ENCODE data around the gene ATRIP.

DNA sequence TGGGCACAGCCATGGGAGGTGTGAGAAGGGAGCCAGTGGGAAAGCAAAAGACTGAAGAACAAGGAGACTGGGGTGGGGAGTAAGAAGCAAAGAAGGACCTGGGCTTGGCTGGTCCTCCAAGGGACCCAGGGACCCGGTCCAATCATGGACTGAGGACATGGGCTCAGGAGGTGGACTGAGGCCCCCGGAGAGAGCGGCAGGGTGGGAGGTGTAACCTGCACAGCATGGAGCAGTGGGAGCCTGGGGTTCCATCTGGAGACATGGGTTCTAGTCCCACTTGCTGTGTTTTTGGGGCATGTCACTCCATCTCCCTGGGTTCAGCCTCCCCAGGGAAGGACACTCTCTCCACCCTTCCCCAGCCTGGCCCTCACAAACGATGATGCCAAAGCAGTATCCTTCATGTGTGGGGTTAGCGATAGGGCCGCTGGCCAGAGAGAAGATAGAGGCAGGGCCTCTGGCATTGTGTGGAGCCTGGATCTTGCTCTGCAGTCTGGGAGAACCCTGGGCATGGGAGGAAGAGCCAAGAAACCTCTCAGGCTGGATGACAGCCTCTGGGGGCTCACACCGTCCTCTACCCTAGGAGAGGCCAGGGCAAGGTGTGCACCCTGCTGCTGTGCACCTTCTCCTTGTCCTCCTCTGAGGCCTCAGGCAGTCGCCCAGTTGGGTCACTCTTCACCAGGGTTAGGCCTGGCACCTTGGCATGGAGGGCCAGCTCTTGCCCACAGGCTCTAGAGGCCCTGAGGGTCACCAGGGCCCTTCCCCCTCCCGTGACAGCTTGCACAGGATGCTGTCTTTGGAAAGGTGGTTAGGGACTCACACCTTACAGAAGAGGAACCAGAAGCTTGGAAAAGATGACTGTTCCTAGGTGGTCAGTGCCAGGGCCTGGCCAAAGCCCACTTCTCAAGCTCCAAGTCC, 48.5 kb upstream of the ATRIP start:
- TF ChIP-seq, protein P1, sequence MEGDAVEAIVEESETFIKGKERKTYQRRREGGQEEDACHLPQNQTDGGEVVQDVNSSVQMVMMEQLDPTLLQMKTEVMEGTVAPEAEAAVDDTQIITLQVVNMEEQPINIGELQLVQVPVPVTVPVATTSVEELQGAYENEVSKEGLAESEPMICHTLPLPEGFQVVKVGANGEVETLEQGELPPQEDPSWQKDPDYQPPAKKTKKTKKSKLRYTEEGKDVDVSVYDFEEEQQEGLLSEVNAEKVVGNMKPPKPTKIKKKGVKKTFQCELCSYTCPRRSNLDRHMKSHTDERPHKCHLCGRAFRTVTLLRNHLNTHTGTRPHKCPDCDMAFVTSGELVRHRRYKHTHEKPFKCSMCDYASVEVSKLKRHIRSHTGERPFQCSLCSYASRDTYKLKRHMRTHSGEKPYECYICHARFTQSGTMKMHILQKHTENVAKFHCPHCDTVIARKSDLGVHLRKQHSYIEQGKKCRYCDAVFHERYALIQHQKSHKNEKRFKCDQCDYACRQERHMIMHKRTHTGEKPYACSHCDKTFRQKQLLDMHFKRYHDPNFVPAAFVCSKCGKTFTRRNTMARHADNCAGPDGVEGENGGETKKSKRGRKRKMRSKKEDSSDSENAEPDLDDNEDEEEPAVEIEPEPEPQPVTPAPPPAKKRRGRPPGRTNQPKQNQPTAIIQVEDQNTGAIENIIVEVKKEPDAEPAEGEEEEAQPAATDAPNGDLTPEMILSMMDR (IDR thresholded peaks at IDR 0.05): no peak
- no peak for TF ChIP-seq POLR2A (IDR thresholded peaks at IDR 0.05)

All from uterus (tissue), 2 donors.